HEK293 (cell line): ENCODE measurements around the gene PPP1R3G.

ENCODE experiments used
- ATF2 ChIP-seq: fragments of 450-650 bp; formaldehyde crosslinking; IDR thresholded peaks from 2 replicates; pipeline ENCODE4 v1.5.1; 2016; ENCODE audit warnings: missing biosample characterization, missing genetic modification characterization, low read depth
- BCL11A ChIP-seq: fragments of 450-650 bp; formaldehyde crosslinking; IDR thresholded peaks from 2 replicates; pipeline ENCODE4 v1.5.1; 2016; ENCODE audit warnings: low read depth, missing biosample characterization, missing genetic modification characterization
- BCL11B ChIP-seq: fragments of 450-650 bp; formaldehyde crosslinking; IDR thresholded peaks from 2 replicates; pipeline ENCODE4 v1.5.1; 2016; ENCODE audit warnings: low read depth, missing biosample characterization, missing genetic modification characterization
- ELK4 ChIP-seq: IDR thresholded peaks from 2 replicates; pipeline ENCODE4 v1.6.1; 2011; ENCODE audit warnings: mild to moderate bottlenecking, low read depth, low read length, borderline replicate concordance
- GLIS2 ChIP-seq: fragments of 450-650 bp; formaldehyde crosslinking; IDR thresholded peaks from 2 replicates; pipeline ENCODE4 v1.5.1; 2016; ENCODE audit warnings: missing biosample characterization, missing genetic modification characterization
- KLF1 ChIP-seq: fragments of 450-650 bp; formaldehyde crosslinking; IDR thresholded peaks from 2 replicates; pipeline ENCODE4 v1.5.1; 2016; ENCODE audit warnings: missing biosample characterization, missing genetic modification characterization
- MZF1 ChIP-seq: fragments of 450-650 bp; formaldehyde crosslinking; IDR thresholded peaks from 2 replicates; pipeline ENCODE4 v1.5.1; 2017; ENCODE audit warnings: missing biosample characterization, missing genetic modification characterization, borderline replicate concordance
- OVOL3 ChIP-seq: fragments of 450-650 bp; formaldehyde crosslinking; IDR thresholded peaks from 2 replicates; pipeline ENCODE4 v1.5.1; 2016; ENCODE audit warnings: missing biosample characterization, missing genetic modification characterization
- PRDM4 ChIP-seq: fragments of 450-650 bp; formaldehyde crosslinking; IDR thresholded peaks from 2 replicates; pipeline ENCODE4 v1.5.1; 2017; ENCODE audit warnings: missing biosample characterization, missing genetic modification characterization
- SCRT2 ChIP-seq: fragments of 450-650 bp; formaldehyde crosslinking; IDR thresholded peaks from 2 replicates; pipeline ENCODE4 v1.5.1; 2016; ENCODE audit warnings: missing biosample characterization, missing genetic modification characterization
- TCF7L2 ChIP-seq: IDR thresholded peaks from 2 replicates; pipeline ENCODE4 v1.6.1; 2011; ENCODE audit warnings: low read depth, mild to moderate bottlenecking, inconsistent platforms, low read length, moderate library complexity, borderline replicate concordance
- YY2 ChIP-seq: fragments of 450-650 bp; formaldehyde crosslinking; IDR thresholded peaks from 2 replicates; pipeline ENCODE4 v1.5.1; 2016; ENCODE audit warnings: missing biosample characterization, missing genetic modification characterization
- ZBTB10 ChIP-seq: fragments of 450-650 bp; formaldehyde crosslinking; IDR thresholded peaks from 2 replicates; pipeline ENCODE4 v1.5.1; 2016; ENCODE audit warnings: missing biosample characterization, missing genetic modification characterization
- ZBTB20 ChIP-seq: fragments of 450-650 bp; formaldehyde crosslinking; IDR thresholded peaks from 2 replicates; pipeline ENCODE4 v1.5.1; 2016; ENCODE audit warnings: missing biosample characterization, missing genetic modification characterization
- ZFHX2 ChIP-seq: fragments of 450-650 bp; formaldehyde crosslinking; conservative IDR thresholded peaks from 2 replicates; pipeline ENCODE4 v1.5.1; 2016; ENCODE audit warnings: missing biosample characterization, missing genetic modification characterization
- ZIC2 ChIP-seq: fragments of 450-650 bp; formaldehyde crosslinking; IDR thresholded peaks from 2 replicates; pipeline ENCODE4 v1.5.1; 2016; ENCODE audit warnings: missing biosample characterization, missing genetic modification characterization
- ZNF174 ChIP-seq: fragments of 450-650 bp; formaldehyde crosslinking; IDR thresholded peaks from 2 replicates; pipeline ENCODE4 v1.5.0; 2017; ENCODE audit warnings: missing biosample characterization, mild to moderate bottlenecking, missing genetic modification characterization
- ZNF184 ChIP-seq: fragments of 450-650 bp; IDR thresholded peaks from 2 replicates; pipeline ENCODE4 v1.5.1; 2018; ENCODE audit warnings: missing biosample characterization, mild to moderate bottlenecking, missing genetic modification characterization
- ZNF324 ChIP-seq: fragments of 450-650 bp; formaldehyde crosslinking; IDR thresholded peaks from 2 replicates; pipeline ENCODE4 v1.5.1; 2016; ENCODE audit warnings: missing biosample characterization, missing genetic modification characterization
- ZNF341 ChIP-seq: fragments of 450-650 bp; formaldehyde crosslinking; IDR thresholded peaks from 2 replicates; pipeline ENCODE4; 2016; ENCODE audit warnings: low read depth, missing biosample characterization, missing genetic modification characterization
- ZNF354C ChIP-seq: fragments of 450-650 bp; formaldehyde crosslinking; IDR thresholded peaks from 2 replicates; pipeline ENCODE4 v1.5.1; 2016; ENCODE audit warnings: missing biosample characterization, missing genetic modification characterization, low read depth, borderline replicate concordance
- ZNF394 ChIP-seq: fragments of 450-650 bp; formaldehyde crosslinking; IDR thresholded peaks from 2 replicates; pipeline ENCODE4 v1.5.1; 2016; ENCODE audit warnings: missing biosample characterization, missing genetic modification characterization, mild to moderate bottlenecking, moderate library complexity, borderline replicate concordance
- ZNF580 ChIP-seq: fragments of 450-650 bp; formaldehyde crosslinking; IDR thresholded peaks from 2 replicates; pipeline ENCODE4 v1.5.1; 2016; ENCODE audit warnings: missing biosample characterization, missing genetic modification characterization
- ZNF585B ChIP-seq: fragments of 450-650 bp; formaldehyde crosslinking; IDR thresholded peaks from 2 replicates; pipeline ENCODE4 v1.5.1; 2016; ENCODE audit warnings: missing biosample characterization, missing genetic modification characterization
- ZNF629 ChIP-seq: fragments of 450-650 bp; formaldehyde crosslinking; IDR thresholded peaks from 2 replicates; pipeline ENCODE4 v1.5.1; 2017; ENCODE audit warnings: missing biosample characterization, missing genetic modification characterization
- ZNF639 ChIP-seq: fragments of 450-650 bp; formaldehyde crosslinking; IDR thresholded peaks from 2 replicates; pipeline ENCODE4 v1.5.1; 2016; ENCODE audit warnings: missing biosample characterization, missing genetic modification characterization
- ZNF664 ChIP-seq: fragments of 450-650 bp; formaldehyde crosslinking; IDR thresholded peaks from 2 replicates; pipeline ENCODE4 v1.5.1; 2016; ENCODE audit warnings: missing biosample characterization, missing genetic modification characterization
- ZSCAN30 ChIP-seq: fragments of 450-650 bp; IDR thresholded peaks from 2 replicates; pipeline ENCODE4 v1.5.1; 2018; ENCODE audit warnings: missing biosample characterization, mild to moderate bottlenecking, missing genetic modification characterization, moderate library complexity

The PPP1R3G gene

GRCh38 chr6:5085648-5086293 lies 630 bp downstream of the PPP1R3G start (continued):
- TF ChIP-seq ZNF354C (no peak), ZNF629 (tag by site-specific recombination) (no peak), ZIC2 (tag by site-specific recombination) (no peak), ZBTB20 (tag by site-specific recombination) (peak; percentile 55; the same call in 1 of the 2 replicates), ZNF324 (tag by site-specific recombination) (0 out of 2 replicates have a peak, but pooled peaks have one; percentile 18), ZNF341 (tag by site-specific recombination) (peak; percentile 36; the same call in 1 of the 2 replicates), BCL11A (tag by site-specific recombination) (no peak), ZSCAN30 (tag by site-specific recombination) (no peak), ZNF664 (tag by site-specific recombination) (no peak), ZBTB10 (no peak), PRDM4 (tag by site-specific recombination) (no peak), ZNF580 (tag by site-specific recombination) (no peak), ZNF394 (tag by site-specific recombination) (peak; percentile 30; the same call in 1 of the 2 replicates), MZF1 (tag by site-specific recombination) (no peak), TCF7L2 (no peak), ZNF639 (tag by site-specific recombination) (no peak), ZNF184 (tag by site-specific recombination) (no peak), SCRT2 (peak; percentile 99), ZNF585B (tag by site-specific recombination) (no peak), KLF1 (no peak; the same call in 1 of the 2 replicates), OVOL3 (no peak), ZFHX2 (peak; percentile 50), ZNF174 (no peak), YY2 (tag by site-specific recombination) (no peak), ATF2 (tag by site-specific recombination) (no peak), ELK4 (no peak), BCL11B (tag by site-specific recombination) (no peak), GLIS2 (no peak)
